Stimulated activated CD4-positive, alpha-beta T cell treated with anti-CD3 and anti-CD28 coated beads, TNF-alpha, amount 100 ng/mL, for 24 hours (primary cell): ENCODE data around the gene C4BPA.

Experiments
- DNase-seq, 3 experiments: peaks; one replicate each; pipeline ENCODE4 v3.0.0-alpha.2; 2020; ENCODE audit warnings: low read depth in 3 of 3

Gene C4BPA

GRCh38 chr1:207124389-207124788 is 20.4 kb downstream of the C4BPA start:
- DNase-seq = no peak

- no peak for DNase-seq
Measured at GRCh38 chr1:207128336-207128921, 24.4 kb downstream of the C4BPA start.

- no peak for DNase-seq
Measured at GRCh38 chr1:207129053-207129452, 25.0 kb downstream of the C4BPA start.

GRCh38 chr1:207130252-207131036 is 26.4 kb downstream of the C4BPA start:
- DNase-seq = no peak

- no peak for DNase-seq
Measured at GRCh38 chr1:207131163-207131562, 27.1 kb downstream of the C4BPA start.

GRCh38 chr1:207134581-207134980 is 30.5 kb downstream of the C4BPA start:
- no peak for DNase-seq

GRCh38 chr1:207139616-207140015 is 35.6 kb downstream of the C4BPA start:
- DNase-seq = no peak

GRCh38 chr1:207140536-207140935 is 36.5 kb downstream of the C4BPA start:
- no peak for DNase-seq

GRCh38 chr1:207145401-207146058 is 41.5 kb downstream of the C4BPA start:
- DNase-seq = no peak

GRCh38 chr1:207151920-207152319 is 47.9 kb downstream of the C4BPA start:
- no peak for DNase-seq

GRCh38 chr1:207152792-207153468 is 48.9 kb downstream of the C4BPA start:
- DNase-seq = no peak

- no peak for DNase-seq
Measured at GRCh38 chr1:207155028-207155427, 51.0 kb downstream of the C4BPA start.

- DNase-seq = no peak
Measured at GRCh38 chr1:207156095-207156494, 52.1 kb downstream of the C4BPA start.

GRCh38 chr1:207156826-207157225 is 52.8 kb downstream of the C4BPA start:
- DNase-seq = no peak

GRCh38 chr1:207164086-207164485 is 60.1 kb downstream of the C4BPA start:
- DNase-seq = no peak

GRCh38 chr1:207172321-207172720 is 68.3 kb downstream of the C4BPA start:
- DNase-seq = no peak

- no peak for DNase-seq
Measured at GRCh38 chr1:207172885-207173284, 68.9 kb downstream of the C4BPA start.

GRCh38 chr1:207173396-207173795 is 69.4 kb downstream of the C4BPA start:
- no peak for DNase-seq

- DNase-seq = no peak
Measured at GRCh38 chr1:207174913-207175312, 70.9 kb downstream of the C4BPA start.

- DNase-seq = no peak
Measured at GRCh38 chr1:207179036-207179435, 75.0 kb downstream of the C4BPA start.

- DNase-seq = no peak
Measured at GRCh38 chr1:207181847-207182246, 77.8 kb downstream of the C4BPA start.

GRCh38 chr1:207186503-207186902 is 82.5 kb downstream of the C4BPA start:
- no peak for DNase-seq
